HEK293 (cell line): ENCODE data around the gene INCA1.

Experiments used
- OVOL3 ChIP-seq: fragments of 450-650 bp; formaldehyde crosslinking; IDR thresholded peaks from 2 replicates; pipeline ENCODE4 v1.5.1; 2016; ENCODE audit warnings: missing biosample characterization, missing genetic modification characterization
- PATZ1 ChIP-seq: fragments of 450-650 bp; formaldehyde crosslinking; IDR thresholded peaks from 2 replicates; pipeline ENCODE4 v1.5.1; 2016; ENCODE audit warnings: missing biosample characterization, missing genetic modification characterization
- REPIN1 ChIP-seq: fragments of 450-650 bp; formaldehyde crosslinking; IDR thresholded peaks from 2 replicates; pipeline ENCODE4 v1.5.1; 2017; ENCODE audit warnings: missing biosample characterization, missing genetic modification characterization, low read depth
- SP7 ChIP-seq: fragments of 450-650 bp; formaldehyde crosslinking; IDR thresholded peaks from 2 replicates; pipeline ENCODE4 v1.5.1; 2016; ENCODE audit warnings: missing biosample characterization, missing genetic modification characterization
- ZBTB10 ChIP-seq: fragments of 450-650 bp; formaldehyde crosslinking; IDR thresholded peaks from 2 replicates; pipeline ENCODE4 v1.5.1; 2016; ENCODE audit warnings: missing biosample characterization, missing genetic modification characterization
- ZBTB8A ChIP-seq: fragments of 450-650 bp; formaldehyde crosslinking; IDR thresholded peaks from 2 replicates; pipeline ENCODE4 v1.5.1; 2016; ENCODE audit warnings: missing biosample characterization, missing genetic modification characterization
- ZFP37 ChIP-seq: fragments of 450-650 bp; formaldehyde crosslinking; IDR thresholded peaks from 2 replicates; pipeline ENCODE4 v1.5.1; 2016; ENCODE audit warnings: missing biosample characterization, missing genetic modification characterization
- ZNF140 ChIP-seq: fragments of 450-650 bp; formaldehyde crosslinking; IDR thresholded peaks from 2 replicates; pipeline ENCODE4 v1.5.1; 2016; ENCODE audit warnings: missing biosample characterization, missing genetic modification characterization
- ZNF211 ChIP-seq: fragments of 450-650 bp; formaldehyde crosslinking; IDR thresholded peaks from 2 replicates; pipeline ENCODE4 v1.5.1; 2016; ENCODE audit warnings: low read depth, missing biosample characterization, missing genetic modification characterization
- ZNF214 ChIP-seq: fragments of 450-650 bp; formaldehyde crosslinking; IDR thresholded peaks from 2 replicates; pipeline ENCODE4 v1.5.1; 2017; ENCODE audit warnings: missing biosample characterization, mild to moderate bottlenecking, missing genetic modification characterization, borderline replicate concordance
- ZNF248 ChIP-seq: fragments of 450-650 bp; formaldehyde crosslinking; IDR thresholded peaks from 2 replicates; pipeline ENCODE4 v1.5.1; 2017; ENCODE audit warnings: missing biosample characterization, missing genetic modification characterization
- ZNF280D ChIP-seq: fragments of 450-650 bp; formaldehyde crosslinking; IDR thresholded peaks from 2 replicates; pipeline ENCODE4 v1.5.1; 2016; ENCODE audit warnings: missing biosample characterization, missing genetic modification characterization
- ZNF335 ChIP-seq: fragments of 450-650 bp; formaldehyde crosslinking; conservative IDR thresholded peaks from 2 replicates; pipeline ENCODE4 v1.5.1; 2016; ENCODE audit warnings: missing biosample characterization, missing genetic modification characterization
- ZNF423 ChIP-seq: fragments of 450-650 bp; formaldehyde crosslinking; IDR thresholded peaks from 2 replicates; pipeline ENCODE4 v1.5.1; 2016; ENCODE audit warnings: missing biosample characterization, missing genetic modification characterization
- ZNF449 ChIP-seq: fragments of 450-650 bp; formaldehyde crosslinking; IDR thresholded peaks from 2 replicates; pipeline ENCODE4 v1.5.1; 2017; ENCODE audit warnings: missing biosample characterization, mild to moderate bottlenecking, missing genetic modification characterization, moderate library complexity
- ZNF501 ChIP-seq: fragments of 450-650 bp; formaldehyde crosslinking; IDR thresholded peaks from 2 replicates; pipeline ENCODE4 v1.5.1; 2016; ENCODE audit warnings: missing biosample characterization, missing genetic modification characterization
- ZNF513 ChIP-seq: fragments of 450-650 bp; IDR thresholded peaks from 2 replicates; pipeline ENCODE4 v1.5.1; 2018; ENCODE audit warnings: missing biosample characterization, missing genetic modification characterization
- ZNF600 ChIP-seq: fragments of 450-650 bp; formaldehyde crosslinking; IDR thresholded peaks from 2 replicates; pipeline ENCODE4 v1.5.1; 2016; ENCODE audit warnings: missing biosample characterization, missing genetic modification characterization
- ZNF626 ChIP-seq: fragments of 450-650 bp; sonication (Bioruptor Pico); formaldehyde crosslinking; IDR thresholded peaks from 2 replicates; pipeline ENCODE4 v1.5.1; 2018; ENCODE audit warnings: missing biosample characterization, missing genetic modification characterization, inconsistent platforms
- ZNF658 ChIP-seq: fragments of 450-650 bp; formaldehyde crosslinking; IDR thresholded peaks from 2 replicates; pipeline ENCODE4; 2016; ENCODE audit warnings: missing biosample characterization, missing genetic modification characterization
- ZNF830 ChIP-seq: fragments of 450-650 bp; IDR thresholded peaks from 2 replicates; pipeline ENCODE4 v1.5.0; 2018; ENCODE audit warnings: missing biosample characterization, missing genetic modification characterization, low read depth, mild to moderate bottlenecking, moderate library complexity
- TF ChIP-seq, protein P1 (sequence below): fragments of 450-650 bp; formaldehyde crosslinking; IDR thresholded peaks from 2 replicates; pipeline ENCODE4 v1.5.0; 2017; ENCODE audit warnings: missing biosample characterization, missing genetic modification characterization, borderline replicate concordance
- TF ChIP-seq, protein P2 (sequence below): fragments of 450-650 bp; formaldehyde crosslinking; IDR thresholded peaks from 2 replicates; pipeline ENCODE4 v1.5.1; 2017; ENCODE audit warnings: missing biosample characterization, missing genetic modification characterization

The INCA1 gene

GRCh38 chr17:4949321-4950074 lies 47.8 kb downstream of the INCA1 start (continued):
- TF ChIP-seq ZFP37 (no peak), ZNF830 (tag by site-specific recombination) (no peak), ZNF513 (no peak), SP7 (tag by site-specific recombination) (peak; percentile 75; the same call in 1 of the 2 replicates), ZNF658 (tag by site-specific recombination) (no peak), OVOL3 (tag by site-specific recombination) (0 out of 2 replicates have a peak, but pooled peaks have one; percentile 60), ZBTB10 (peak; percentile 88), ZNF626 (tag by site-specific recombination) (no peak), ZNF449 (peak; percentile 33; the same call in 1 of the 2 replicates), ZNF280D (tag by site-specific recombination) (no peak), ZNF248 (tag by site-specific recombination) (no peak), ZNF140 (tag by site-specific recombination) (no peak), PATZ1 (tag by site-specific recombination) (peak; percentile 69), ZBTB8A (tag by site-specific recombination) (peak; percentile 72), ZNF423 (0 out of 2 replicates have a peak, but pooled peaks have one; percentile 47), ZNF214 (no peak), ZNF335 (tag by site-specific recombination) (no peak), ZNF211 (tag by site-specific recombination) (no peak), REPIN1 (tag by site-specific recombination) (no peak), ZNF501 (tag by site-specific recombination) (no peak), ZNF600 (tag by site-specific recombination) (no peak)
- TF ChIP-seq, protein P1, sequence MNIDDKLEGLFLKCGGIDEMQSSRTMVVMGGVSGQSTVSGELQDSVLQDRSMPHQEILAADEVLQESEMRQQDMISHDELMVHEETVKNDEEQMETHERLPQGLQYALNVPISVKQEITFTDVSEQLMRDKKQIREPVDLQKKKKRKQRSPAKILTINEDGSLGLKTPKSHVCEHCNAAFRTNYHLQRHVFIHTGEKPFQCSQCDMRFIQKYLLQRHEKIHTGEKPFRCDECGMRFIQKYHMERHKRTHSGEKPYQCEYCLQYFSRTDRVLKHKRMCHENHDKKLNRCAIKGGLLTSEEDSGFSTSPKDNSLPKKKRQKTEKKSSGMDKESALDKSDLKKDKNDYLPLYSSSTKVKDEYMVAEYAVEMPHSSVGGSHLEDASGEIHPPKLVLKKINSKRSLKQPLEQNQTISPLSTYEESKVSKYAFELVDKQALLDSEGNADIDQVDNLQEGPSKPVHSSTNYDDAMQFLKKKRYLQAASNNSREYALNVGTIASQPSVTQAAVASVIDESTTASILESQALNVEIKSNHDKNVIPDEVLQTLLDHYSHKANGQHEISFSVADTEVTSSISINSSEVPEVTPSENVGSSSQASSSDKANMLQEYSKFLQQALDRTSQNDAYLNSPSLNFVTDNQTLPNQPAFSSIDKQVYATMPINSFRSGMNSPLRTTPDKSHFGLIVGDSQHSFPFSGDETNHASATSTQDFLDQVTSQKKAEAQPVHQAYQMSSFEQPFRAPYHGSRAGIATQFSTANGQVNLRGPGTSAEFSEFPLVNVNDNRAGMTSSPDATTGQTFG (tag by site-specific recombination): no peak; the same call in 1 of the 2 replicates
- TF ChIP-seq, protein P2, sequence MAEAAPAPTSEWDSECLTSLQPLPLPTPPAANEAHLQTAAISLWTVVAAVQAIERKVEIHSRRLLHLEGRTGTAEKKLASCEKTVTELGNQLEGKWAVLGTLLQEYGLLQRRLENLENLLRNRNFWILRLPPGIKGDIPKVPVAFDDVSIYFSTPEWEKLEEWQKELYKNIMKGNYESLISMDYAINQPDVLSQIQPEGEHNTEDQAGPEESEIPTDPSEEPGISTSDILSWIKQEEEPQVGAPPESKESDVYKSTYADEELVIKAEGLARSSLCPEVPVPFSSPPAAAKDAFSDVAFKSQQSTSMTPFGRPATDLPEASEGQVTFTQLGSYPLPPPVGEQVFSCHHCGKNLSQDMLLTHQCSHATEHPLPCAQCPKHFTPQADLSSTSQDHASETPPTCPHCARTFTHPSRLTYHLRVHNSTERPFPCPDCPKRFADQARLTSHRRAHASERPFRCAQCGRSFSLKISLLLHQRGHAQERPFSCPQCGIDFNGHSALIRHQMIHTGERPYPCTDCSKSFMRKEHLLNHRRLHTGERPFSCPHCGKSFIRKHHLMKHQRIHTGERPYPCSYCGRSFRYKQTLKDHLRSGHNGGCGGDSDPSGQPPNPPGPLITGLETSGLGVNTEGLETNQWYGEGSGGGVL (tag by site-specific recombination): peak; percentile 81
